ENCODE results near the gene COL5A1. TPM values are rescaled to one million over a fixed set of nuclear protein-coding genes. Genes with fewer than 3 reads are reported as not detected.
A peak's percentile ranks its signal among the peaks of the same experiment; 100 is the strongest.

Gene COL5A1
- total RNA-seq (100 to 1,000 TPM in 1 of 2 donors, 10 to 100 TPM in 1; 96.6 to 169 TPM), polyA plus RNA-seq (10 to 100 TPM; 12.2 to 34.1 TPM)
- long read RNA-seq, donor 1, full-length matches to known transcripts: 1 of 90 reads
- long read RNA-seq, donor 1, partial matches to known transcripts: 89 of 90 reads
- long read RNA-seq, donor 1, other reads (novel, unspliced or antisense): 0 of 90 reads
- long read RNA-seq, donor 2, partial matches to known transcripts: 63 of 64 reads
- long read RNA-seq, donor 2, other reads (novel, unspliced or antisense): 0 of 64 reads
- long read RNA-seq, donor 3, partial matches to known transcripts: 44 of 44 reads
- long read RNA-seq, donor 3, other reads (novel, unspliced or antisense): 0 of 44 reads
- long read RNA-seq, donor 4, partial matches to known transcripts: 50 of 50 reads
- long read RNA-seq, donor 4, other reads (novel, unspliced or antisense): 0 of 50 reads
- long read RNA-seq, donor 5, full-length matches to known transcripts: 1 of 94 reads
- long read RNA-seq, donor 5, partial matches to known transcripts: 93 of 94 reads
- long read RNA-seq, donor 5, other reads (novel, unspliced or antisense): 0 of 94 reads

GRCh38 chr9:134641173-134641989, at the start of gene COL5A1:
Gene COL5A1 (plus strand): TSS chr9:134641803. CDS start chr9:134642188, 385 bp downstream.
- TF ChIP-seq, protein P1, sequence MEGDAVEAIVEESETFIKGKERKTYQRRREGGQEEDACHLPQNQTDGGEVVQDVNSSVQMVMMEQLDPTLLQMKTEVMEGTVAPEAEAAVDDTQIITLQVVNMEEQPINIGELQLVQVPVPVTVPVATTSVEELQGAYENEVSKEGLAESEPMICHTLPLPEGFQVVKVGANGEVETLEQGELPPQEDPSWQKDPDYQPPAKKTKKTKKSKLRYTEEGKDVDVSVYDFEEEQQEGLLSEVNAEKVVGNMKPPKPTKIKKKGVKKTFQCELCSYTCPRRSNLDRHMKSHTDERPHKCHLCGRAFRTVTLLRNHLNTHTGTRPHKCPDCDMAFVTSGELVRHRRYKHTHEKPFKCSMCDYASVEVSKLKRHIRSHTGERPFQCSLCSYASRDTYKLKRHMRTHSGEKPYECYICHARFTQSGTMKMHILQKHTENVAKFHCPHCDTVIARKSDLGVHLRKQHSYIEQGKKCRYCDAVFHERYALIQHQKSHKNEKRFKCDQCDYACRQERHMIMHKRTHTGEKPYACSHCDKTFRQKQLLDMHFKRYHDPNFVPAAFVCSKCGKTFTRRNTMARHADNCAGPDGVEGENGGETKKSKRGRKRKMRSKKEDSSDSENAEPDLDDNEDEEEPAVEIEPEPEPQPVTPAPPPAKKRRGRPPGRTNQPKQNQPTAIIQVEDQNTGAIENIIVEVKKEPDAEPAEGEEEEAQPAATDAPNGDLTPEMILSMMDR (IDR thresholded peaks at IDR 0.05; ENCODE audit: control extremely low read depth, extremely low read depth): no peak
- 1 to 3% methylated on average over 48 to 72 of the region's 72 CpGs for WGBS, 2 donors
- DNase-seq (peak; percentile 96 to 98 (median 97)), ATAC-seq (ENCODE audit: insufficient read depth, low FRiP score) (peak; percentile 82)
- Histone ChIP-seq H3K4me1 (ENCODE audit: control insufficient read depth in 5 of 5, insufficient read depth in 5 of 5, low read length in 5 of 5) (peaks cover 0 to 52% (median 17%) of the 10 kb centered on the region in 5 donors), H3K9me3 (ENCODE audit: control insufficient read depth in 4 of 4, insufficient read depth in 3 of 4, low read length in 3 of 4) (no peaks in the 10 kb centered on the region), H3K27me3 (ENCODE audit: control insufficient read depth in 3 of 3, insufficient read depth in 3 of 3, low read length in 2 of 3) (no peaks in the 10 kb centered on the region), H3K36me3 (ENCODE audit: control insufficient read depth in 4 of 4, insufficient read depth in 4 of 4, low read length in 4 of 4) (peaks cover 0 to 5% (median under 1%) of the 10 kb centered on the region in 4 donors), H3K27ac (ENCODE audit: low read depth in 1 of 2, low read length in 1 of 2) (peak within 1 kb of the TSS; percentile 60 to 72), H3K4me3 (peak within 1 kb of the TSS; percentile 46), H3K9ac (ENCODE audit: insufficient read depth in 1 of 2, low read length in 2 of 2) (peak within 1 kb of the TSS in 1 of 2 donors; percentile 67)

DNA sequence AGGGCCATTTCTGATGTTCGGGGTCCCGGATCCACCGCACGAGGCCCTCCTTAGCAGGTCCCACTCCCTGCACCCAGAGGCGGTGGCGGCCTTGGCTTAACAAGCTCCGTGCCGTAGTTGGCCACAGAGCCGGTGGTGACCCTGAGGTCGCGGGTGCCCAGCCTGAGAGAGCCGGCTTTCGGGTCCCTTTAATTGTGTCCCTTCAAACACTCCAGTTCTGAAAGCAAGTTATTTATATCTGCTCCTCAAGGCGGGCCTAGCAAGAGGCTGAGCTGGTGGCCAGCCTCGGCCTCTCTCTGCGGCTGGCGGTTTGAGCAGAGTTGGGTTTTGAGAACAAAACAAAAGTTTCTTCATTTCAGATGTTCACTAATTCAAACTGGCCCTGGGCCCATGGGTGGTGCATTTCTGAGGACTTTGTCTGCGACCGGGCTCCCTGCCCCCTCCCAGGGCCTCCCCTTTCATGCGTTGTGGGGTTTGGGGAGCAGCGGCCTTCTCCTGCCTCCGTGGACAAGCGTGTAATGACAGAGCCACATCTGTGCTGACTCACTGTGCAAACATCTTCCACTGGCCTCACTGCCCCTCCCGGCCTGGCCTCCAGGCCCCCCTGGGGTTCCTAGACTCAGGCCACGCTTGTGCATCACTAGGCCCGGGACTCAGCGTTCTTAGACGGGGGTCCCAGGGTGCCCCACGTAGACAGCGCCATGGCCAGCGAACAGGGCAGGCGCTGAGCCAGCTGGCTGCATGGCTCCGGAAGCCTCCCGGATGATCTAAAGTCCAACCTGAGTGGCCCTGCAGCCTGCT, 49.4 kb upstream of the COL5A1 start:
- no peak for ATAC-seq (ENCODE audit: insufficient read depth, low FRiP score)
- 78 to 86% methylated on average over 34 of the region's 34 CpGs for WGBS, 2 donors
- Histone ChIP-seq H3K9me3 (ENCODE audit: control insufficient read depth in 4 of 4, insufficient read depth in 3 of 4, low read length in 3 of 4) (no peaks in the 10 kb centered on the region), H3K4me1 (ENCODE audit: control insufficient read depth in 5 of 5, insufficient read depth in 5 of 5, low read length in 5 of 5) (peaks cover 0 to 30% (median 3%) of the 10 kb centered on the region in 5 donors), H3K4me3 (no peak overlapping the region), H3K9ac (ENCODE audit: insufficient read depth in 1 of 2, low read length in 2 of 2) (no peak overlapping the region), H3K27ac (ENCODE audit: low read depth in 1 of 2, low read length in 1 of 2) (peak overlapping the region in 1 of 2 donors; percentile 26), H3K36me3 (ENCODE audit: control insufficient read depth in 4 of 4, insufficient read depth in 4 of 4, low read length in 4 of 4) (no peaks in the 10 kb centered on the region), H3K27me3 (ENCODE audit: control insufficient read depth in 3 of 3, insufficient read depth in 3 of 3, low read length in 2 of 3) (no peaks in the 10 kb centered on the region)
- TF ChIP-seq, protein P1 (IDR thresholded peaks at IDR 0.05; ENCODE audit: control extremely low read depth, extremely low read depth): no peak
- DNase-seq: peak in 1 of 3 donors; percentile 47

- ATAC-seq (ENCODE audit: insufficient read depth, low FRiP score) (no peak), DNase-seq (no peak)
- Histone ChIP-seq H3K4me1 (ENCODE audit: control insufficient read depth in 5 of 5, insufficient read depth in 5 of 5, low read length in 5 of 5) (peaks cover 0 to 30% (median 3%) of the 10 kb centered on the region in 5 donors), H3K36me3 (ENCODE audit: control insufficient read depth in 4 of 4, insufficient read depth in 4 of 4, low read length in 4 of 4) (no peaks in the 10 kb centered on the region), H3K9ac (ENCODE audit: insufficient read depth in 1 of 2, low read length in 2 of 2) (no peak overlapping the region), H3K27me3 (ENCODE audit: control insufficient read depth in 3 of 3, insufficient read depth in 3 of 3, low read length in 2 of 3) (no peaks in the 10 kb centered on the region), H3K9me3 (ENCODE audit: control insufficient read depth in 4 of 4, insufficient read depth in 3 of 4, low read length in 3 of 4) (no peaks in the 10 kb centered on the region), H3K4me3 (no peak overlapping the region), H3K27ac (ENCODE audit: low read depth in 1 of 2, low read length in 1 of 2) (no peak overlapping the region)
- TF ChIP-seq, protein P1 (IDR thresholded peaks at IDR 0.05; ENCODE audit: control extremely low read depth, extremely low read depth): no peak
- WGBS, 2 donors: 78 to 83% methylated on average over 9 of the region's 9 CpGs
Observed at GRCh38 chr9:134592819-134593200, 48.8 kb upstream of the COL5A1 start.

Data from lung (tissue), 16 donors.